AG20443 (cell line): ENCODE data around the gene ID3.
A peak's percentile ranks its signal among the peaks of the same experiment; 100 is the strongest.
"Not testable (repeated sequence)": the region's sequence is repeated elsewhere in the genome, so short reads cannot be mapped to it uniquely, and the experiment has no call there.

Experiments used
- DNase-seq: peaks from one replicate; pipeline ENCODE4 v3.0.0; 2012; ENCODE audit warnings: low spot score, mixed read lengths

The ID3 gene

DNA sequence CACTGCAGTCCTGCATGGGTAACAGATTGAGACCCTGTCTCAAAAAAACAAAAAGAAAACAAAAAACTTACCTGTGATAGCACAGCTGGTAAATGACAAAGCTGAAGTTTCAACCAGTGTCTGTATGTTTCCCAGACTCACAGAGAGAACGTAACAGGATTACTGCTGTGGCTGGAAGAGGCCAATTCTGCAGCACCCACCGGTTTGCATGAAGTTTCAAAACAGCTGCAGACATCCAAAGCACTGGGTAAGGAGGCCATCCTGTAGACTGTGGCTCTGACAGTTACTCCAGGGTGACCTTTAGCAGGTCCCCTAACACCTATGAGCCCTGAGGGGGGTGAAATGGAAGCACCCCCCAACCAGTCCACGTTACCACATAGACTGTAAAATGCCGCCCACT is 7.5 kb downstream of the ID3 start:
- no peak for DNase-seq

DNA sequence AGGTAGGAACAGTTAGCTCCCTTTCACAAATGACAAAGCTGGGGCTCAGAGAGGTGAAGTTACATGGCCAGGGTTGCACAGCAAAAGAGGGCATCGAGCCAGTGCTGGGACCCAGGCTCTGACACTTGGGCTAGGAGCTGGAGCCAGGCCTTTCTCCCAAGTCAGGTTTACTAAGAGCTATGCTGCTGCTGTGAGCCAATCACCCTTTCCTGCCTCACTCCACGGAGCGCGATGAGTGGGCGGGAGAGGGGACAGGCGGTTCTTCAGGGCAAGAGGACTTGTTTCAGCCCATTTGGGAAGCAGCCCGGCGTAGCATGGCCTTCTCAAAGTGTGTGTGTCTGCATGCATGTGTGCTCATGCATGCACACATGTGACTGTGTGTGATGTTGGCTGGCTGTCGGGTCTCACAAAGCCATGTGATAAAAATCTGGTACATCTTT is 10.6 kb downstream of the ID3 start:
- peak; percentile 52 for DNase-seq

GRCh38 chr1:23546897-23547584 is 12.3 kb downstream of the ID3 start:
- no peak for DNase-seq

DNA sequence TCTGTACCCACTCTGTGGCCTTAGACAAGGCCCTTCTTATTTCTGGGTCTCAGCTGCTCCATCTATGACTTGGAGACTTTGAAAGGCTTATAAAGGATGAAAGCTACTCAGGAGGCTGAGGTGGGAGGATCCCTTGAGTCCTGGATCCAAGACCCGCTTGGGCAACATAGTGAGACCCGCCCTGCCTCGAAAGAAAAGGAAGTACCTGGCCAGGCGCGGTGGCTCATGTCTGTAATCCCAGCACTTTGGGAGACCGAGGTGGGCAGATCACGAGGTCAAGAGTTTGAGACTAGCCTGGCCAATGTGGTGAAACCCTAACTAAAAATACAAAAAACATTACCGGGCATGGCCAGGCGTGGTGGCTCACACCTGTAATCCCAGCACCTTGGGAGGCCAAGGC is 13.4 kb downstream of the ID3 start:
- no peak for DNase-seq

GRCh38 chr1:23544444-23545389 is 14.6 kb downstream of the ID3 start:
- peak; percentile 78 for DNase-seq

DNA sequence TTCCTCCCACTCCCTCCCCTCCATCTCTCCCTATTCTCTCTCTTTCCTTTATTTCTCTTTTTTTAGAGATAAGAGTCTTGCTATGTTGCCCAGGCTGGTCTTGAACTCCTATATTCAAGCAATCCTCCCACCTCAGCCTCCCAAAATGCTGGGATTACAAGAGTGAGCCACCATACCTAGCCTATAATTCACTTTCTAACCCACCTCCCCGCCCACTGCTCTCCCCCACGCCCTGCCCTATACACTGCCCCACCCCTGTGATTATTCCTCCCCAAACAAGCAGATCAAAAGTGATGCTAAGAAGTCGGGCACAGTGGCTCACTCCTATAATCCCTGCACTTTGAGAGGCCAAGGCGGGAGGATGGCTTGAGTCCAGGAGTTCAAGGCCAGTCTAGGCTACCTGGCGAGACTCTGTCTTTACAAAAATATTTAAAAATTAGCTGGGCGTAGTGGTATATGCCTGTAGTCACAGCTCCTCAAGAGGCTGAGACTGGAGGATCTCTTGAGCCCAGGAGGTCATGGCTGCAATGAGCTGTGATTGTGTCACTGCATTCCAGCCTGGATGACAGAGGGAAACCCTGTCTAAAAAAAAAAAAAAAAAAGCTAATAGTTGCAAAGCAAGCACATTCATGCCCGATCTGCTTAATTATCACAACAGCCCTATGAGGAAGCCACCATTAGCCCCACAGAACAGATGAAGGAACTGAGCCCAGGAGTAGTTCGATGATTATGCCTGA is 15.4 kb downstream of the ID3 start:
- no peak for DNase-seq

DNA sequence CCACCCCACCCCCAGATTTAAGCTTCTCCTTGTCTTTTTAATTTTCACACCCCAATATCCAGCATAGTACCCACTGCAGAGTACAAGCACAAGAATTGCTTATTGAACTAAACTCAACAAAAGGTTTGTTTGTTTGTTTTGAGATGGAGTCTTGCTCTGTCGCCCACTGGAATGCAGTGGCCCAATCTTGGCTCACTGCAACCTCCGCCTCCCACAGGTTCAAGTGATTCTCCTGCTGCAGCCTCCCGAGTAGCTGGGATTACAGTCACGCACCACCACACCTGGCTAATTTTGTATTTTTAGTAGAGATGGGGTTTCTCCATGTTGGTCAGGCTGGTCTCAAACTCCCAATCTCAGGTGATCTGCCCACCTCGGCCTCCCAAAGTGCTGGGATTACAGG is 16.4 kb downstream of the ID3 start:
- not testable (repeated sequence) for DNase-seq

GRCh38 chr1:23539698-23540266 is 19.5 kb downstream of the ID3 start:
- peak; percentile 89 for DNase-seq

- no peak for DNase-seq
Observed at GRCh38 chr1:23537296-23537973, 21.9 kb downstream of the ID3 start.

DNA sequence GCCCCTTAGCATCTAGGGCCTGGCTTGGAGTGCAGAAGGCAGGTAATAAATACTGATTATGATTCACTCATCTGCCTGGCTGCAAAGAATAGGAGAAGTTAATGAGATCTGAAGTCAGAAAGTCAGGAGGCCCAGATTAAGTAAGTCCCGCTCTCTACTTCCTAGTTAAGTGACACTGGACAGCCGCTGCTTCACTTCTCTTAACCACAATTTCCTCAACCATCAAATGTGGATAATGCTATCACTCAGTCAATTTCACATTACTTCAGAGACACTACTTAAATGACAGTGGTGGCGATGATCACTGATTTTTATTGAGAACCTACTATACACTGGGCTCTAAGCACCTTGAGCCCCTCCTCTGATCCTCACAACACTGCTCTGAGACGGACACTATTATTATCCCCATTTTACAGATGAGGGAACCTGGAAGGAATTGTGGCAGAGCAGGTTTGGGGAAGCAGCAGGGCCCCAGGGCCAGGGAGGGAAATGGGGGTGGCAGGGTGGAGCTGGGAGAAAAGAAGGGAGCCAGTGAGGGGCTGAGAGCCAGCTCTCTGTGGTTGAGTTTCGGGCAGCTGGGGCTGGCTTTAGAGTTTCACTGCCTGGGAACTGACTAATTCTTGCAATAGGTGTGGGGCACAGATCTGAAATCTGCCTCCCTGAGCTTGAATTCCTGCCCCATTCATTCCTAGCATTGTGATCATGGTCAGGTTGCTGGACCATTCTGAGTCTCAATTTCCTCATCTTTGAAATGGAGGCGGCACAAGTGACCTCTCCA is 25.9 kb downstream of the ID3 start:
- DNase-seq, result no peak

- DNase-seq, result no peak
Observed at GRCh38 chr1:23531562-23532094, 27.7 kb downstream of the ID3 start.

DNA sequence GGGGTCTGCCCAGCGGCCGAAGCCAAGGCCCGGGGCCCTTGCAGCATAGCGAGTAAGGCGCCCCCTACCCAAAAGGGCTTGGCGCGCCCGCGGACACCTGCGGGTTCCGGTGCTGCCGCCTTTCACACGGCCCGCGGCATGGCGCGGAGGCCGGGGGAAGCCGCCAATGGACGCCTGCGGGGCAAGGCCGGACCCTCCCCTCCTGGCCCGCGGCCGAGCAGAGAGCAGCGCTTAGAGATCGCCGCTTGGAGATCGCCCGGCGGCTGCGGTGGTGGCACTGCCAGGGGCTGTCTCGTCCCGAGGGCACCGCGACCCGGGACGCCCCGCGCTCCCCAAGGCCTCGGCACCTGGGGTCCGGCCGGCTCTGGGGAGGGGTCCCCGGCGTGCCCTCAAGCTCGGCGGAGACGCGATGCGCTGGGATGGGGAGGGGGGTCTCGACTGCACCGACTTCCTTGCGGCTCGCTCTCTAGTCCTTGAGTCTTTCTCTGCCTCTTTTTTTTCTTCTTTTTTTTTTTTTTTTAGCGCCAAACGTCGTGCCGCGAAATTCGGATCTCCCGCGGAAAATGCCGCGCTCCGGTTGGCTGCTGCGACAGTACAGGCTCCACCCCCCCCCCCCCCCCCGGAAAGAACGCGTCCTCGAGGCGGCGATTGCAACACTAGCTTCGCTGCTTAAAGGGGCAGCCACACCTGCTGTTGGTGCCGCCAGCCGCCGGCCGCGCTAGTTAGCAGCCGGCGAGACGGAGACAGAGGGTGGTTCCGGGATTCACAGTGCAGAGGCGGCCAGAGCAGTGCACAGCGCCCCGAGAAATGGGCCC is 28.3 kb downstream of the ID3 start, which contains the start of gene E2F2:
E2F2 (minus strand) TSS at position 487 of the 815 bp plus-strand sequence; CDS start at position 47, 440 bp downstream.
- DNase-seq, result peak; percentile 99

GRCh38 chr1:23530087-23530746 is 29.1 kb downstream of the ID3 start:
- DNase-seq, result no peak

DNA sequence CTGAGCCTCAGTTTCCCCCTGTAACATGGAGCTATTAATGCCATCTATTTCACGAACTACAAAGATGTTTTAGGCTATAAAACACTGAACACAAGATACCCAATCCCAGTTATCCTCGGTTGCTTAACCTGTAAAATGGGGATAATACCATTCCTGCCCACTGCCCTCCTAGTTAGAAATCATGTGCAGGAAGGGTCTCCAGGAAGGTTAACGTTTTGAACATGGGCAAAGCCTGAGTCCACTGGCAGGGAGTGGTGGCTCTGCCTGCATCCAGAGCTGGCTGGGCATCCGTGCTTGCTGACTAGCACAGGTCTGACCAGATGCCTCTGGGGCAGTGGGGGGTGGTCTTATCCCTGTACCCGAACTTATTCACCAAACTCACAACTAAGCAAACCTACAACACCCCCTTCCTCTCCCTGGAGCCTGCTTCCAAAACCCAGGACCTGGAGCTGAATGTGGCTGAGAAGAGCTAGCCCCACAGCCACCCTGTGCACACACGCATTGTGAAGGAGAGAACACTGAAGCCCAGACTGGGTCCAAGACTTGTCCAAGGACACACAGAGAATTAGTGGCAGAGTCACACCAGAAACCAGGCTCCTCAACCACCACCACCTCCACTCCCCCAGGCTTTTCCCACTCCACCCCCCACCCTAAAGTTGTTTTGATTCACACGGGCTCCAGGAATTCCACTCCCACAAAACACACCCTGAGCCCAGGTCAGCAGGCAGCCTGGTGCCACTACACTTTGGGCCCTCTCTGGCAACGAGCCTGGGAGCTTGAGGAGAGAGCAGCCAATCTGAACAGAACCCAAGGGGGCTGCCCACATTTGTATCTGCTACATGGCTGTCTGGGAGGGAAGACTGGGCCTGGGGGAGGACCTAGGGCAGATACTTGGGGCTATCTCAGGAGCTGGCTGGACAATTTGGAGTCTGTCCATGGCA is 29.9 kb downstream of the ID3 start:
- no peak for DNase-seq

- peak; percentile 94 for DNase-seq
Observed at GRCh38 chr1:23528250-23528978, 30.9 kb downstream of the ID3 start.

DNA sequence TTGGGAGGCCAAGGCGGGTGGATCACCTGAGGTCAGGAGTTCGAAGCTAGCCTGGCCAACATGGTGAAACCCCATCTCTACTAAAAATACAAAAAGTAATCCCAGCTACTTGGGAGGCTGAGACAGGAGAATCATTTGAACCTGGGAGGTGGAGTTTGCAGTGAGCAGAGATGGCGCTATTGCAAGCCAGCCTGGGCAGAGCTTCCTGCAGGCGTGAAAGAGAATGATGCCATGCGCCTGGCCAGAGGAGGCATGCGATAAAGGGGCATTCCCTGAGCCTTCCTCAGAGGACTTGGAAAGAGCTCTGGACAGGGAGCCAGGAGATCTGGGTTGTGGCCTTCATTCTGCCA is 31.4 kb downstream of the ID3 start:
- no peak for DNase-seq

GRCh38 chr1:23527366-23527765 is 31.9 kb downstream of the ID3 start:
- DNase-seq, result no peak
